SH-SY5Y (cell line): ENCODE data around the gene ATG10.

Experiments
- GATA2 ChIP-seq: IDR thresholded peaks from 2 replicates; pipeline ENCODE4 v1.6.1; 2011; ENCODE audit warnings: mild to moderate bottlenecking, low read depth, low read length
- GATA3 ChIP-seq: IDR thresholded peaks from 2 replicates; pipeline ENCODE4 v1.6.1; 2011; ENCODE audit warnings: low read depth, mild to moderate bottlenecking, low read length, moderate library complexity

- TF ChIP-seq GATA3, result no peak
- TF ChIP-seq GATA2, result no peak
Measured at GRCh38 chr5:81942746-81943145, 29.1 kb upstream of the ATG10 start.
